ENCODE data around the gene TENM4. TPM values are rescaled to one million over a fixed set of nuclear protein-coding genes. Genes with fewer than 3 reads are reported as not detected.

Gene TENM4
- total RNA-seq, 1 donor from 2014 or later: 117 TPM

DNA sequence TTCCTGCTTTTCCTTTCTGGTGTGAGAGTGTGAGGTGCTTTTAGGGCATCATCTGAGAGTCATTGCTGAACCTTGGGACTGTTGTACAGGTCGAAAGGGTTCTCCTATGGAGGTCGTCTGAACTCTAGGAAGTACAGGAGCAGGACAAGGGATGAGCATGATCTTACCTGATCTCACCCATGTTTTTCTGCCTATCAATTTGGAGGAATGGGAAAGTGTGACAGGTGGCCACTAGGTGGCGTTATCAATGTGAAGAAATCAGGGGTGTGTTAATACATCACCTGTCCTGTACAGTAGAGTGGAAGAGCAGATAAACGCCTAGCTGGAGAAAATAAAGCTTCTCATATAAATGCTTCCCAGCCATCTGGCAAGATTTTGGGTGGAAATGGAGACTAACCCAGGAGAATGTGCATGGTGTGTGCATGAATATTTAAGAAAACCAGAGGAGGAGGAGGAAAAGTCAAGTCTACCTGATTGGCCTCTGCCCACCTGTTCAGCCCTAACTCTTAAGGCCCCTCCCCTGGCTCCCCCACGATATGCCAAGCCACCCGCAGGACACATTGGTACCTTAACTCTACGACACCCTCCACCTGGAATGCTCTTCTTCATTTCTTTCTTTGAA lies 794.2 kb downstream of the TENM4 start:
- Mint-ChIP-seq H3K4me1 (ENCODE audit: low read depth) (peaks cover 3% of the 10 kb centered on the region), H3K9me3 (ENCODE audit: low read depth) (no peaks in the 10 kb centered on the region), H3K27ac (no peak overlapping the region), H3K4me3 (ENCODE audit: low read depth) (no peak overlapping the region), H3K27me3 (peaks cover 4% of the 10 kb centered on the region), H3K36me3 (ENCODE audit: insufficient read depth) (no peaks in the 10 kb centered on the region)
- DNase-seq (ENCODE audit: low spot score, unreplicated experiment): peak; percentile 38
- TF ChIP-seq, protein P1, sequence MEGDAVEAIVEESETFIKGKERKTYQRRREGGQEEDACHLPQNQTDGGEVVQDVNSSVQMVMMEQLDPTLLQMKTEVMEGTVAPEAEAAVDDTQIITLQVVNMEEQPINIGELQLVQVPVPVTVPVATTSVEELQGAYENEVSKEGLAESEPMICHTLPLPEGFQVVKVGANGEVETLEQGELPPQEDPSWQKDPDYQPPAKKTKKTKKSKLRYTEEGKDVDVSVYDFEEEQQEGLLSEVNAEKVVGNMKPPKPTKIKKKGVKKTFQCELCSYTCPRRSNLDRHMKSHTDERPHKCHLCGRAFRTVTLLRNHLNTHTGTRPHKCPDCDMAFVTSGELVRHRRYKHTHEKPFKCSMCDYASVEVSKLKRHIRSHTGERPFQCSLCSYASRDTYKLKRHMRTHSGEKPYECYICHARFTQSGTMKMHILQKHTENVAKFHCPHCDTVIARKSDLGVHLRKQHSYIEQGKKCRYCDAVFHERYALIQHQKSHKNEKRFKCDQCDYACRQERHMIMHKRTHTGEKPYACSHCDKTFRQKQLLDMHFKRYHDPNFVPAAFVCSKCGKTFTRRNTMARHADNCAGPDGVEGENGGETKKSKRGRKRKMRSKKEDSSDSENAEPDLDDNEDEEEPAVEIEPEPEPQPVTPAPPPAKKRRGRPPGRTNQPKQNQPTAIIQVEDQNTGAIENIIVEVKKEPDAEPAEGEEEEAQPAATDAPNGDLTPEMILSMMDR (IDR thresholded peaks at IDR 0.05; ENCODE audit: unreplicated experiment): peak; percentile 90

DNA sequence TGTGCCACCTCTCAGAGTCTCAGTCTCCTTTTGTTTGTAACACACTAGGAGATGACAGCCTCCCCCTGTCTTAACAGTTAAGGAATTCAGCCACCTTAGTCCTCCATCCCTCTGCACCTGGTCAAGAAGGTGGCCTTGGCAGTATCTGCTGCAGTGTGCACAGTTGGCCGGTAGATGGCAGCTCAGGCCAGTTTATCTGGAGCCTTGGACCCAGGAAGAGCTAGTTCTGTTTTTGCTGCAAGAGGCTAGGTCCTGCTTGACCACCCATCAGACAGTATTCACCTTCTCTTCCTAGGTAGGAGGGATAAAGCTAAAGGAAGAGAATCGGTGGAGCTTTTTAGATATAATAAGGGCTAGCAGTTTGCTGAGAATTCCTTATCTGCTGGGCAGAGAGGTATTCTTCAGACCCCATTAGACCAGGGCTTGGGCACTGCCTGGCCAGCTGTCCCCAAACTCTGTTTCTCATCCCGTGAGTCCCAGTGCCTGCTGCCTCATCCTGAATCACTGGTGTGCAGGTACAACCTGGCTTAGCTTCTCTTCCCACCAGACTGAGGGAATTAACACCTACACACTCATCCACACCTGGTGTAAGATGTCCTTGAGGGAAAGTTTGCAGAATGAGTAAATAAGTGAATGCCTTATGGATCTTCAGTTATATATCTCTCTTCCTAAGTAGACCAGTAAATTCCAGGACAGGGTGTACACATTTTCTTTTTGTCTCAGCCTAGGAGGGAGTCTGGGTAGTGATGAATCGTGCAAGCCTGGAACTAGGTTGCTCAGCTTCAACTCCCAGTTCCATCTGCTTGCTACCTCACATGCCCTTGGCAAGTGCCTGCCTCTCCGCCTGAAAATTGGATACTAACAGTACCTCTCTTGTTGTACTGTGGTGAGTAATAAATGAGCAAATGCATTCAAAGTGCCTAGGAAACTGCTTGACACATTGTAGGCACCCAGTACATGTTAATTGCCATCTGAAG lies 795.3 kb downstream of the TENM4 start:
- Mint-ChIP-seq H3K9me3 (ENCODE audit: low read depth) (no peaks in the 10 kb centered on the region), H3K27ac (no peak overlapping the region), H3K36me3 (ENCODE audit: insufficient read depth) (no peaks in the 10 kb centered on the region), H3K4me3 (ENCODE audit: low read depth) (no peak overlapping the region), H3K27me3 (peaks cover 4% of the 10 kb centered on the region), H3K4me1 (ENCODE audit: low read depth) (no peaks in the 10 kb centered on the region)
- TF ChIP-seq, protein P1 (IDR thresholded peaks at IDR 0.05; ENCODE audit: unreplicated experiment): peak; percentile 97
- DNase-seq (ENCODE audit: low spot score, unreplicated experiment): peak; percentile 78

DNA sequence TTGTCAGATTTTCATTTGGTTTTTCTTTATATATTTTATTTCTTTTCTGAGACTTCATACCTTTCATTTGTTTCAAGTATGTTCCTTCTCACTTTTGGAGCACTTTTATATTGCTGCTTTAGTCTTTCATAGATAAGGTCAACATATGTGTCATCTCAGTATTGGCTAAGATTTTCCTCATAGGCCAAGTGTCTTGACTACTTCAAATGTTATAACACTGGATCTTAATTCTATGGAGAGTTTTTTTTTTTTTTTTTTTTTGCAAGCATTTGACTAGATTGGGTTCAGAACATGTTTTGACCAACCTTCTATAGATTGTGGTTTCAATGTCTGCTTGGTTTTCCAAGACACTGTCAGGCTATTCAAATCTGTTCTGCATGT lies 797.2 kb downstream of the TENM4 start:
- DNase-seq (ENCODE audit: low spot score, unreplicated experiment): no peak
- H3K4me3 Mint-ChIP-seq (ENCODE audit: low read depth): no peak overlapping the region
- no peaks in the 10 kb centered on the region for H3K36me3 Mint-ChIP-seq (ENCODE audit: insufficient read depth)
- TF ChIP-seq, protein P1 (IDR thresholded peaks at IDR 0.05; ENCODE audit: unreplicated experiment): no peak
- H3K9me3 Mint-ChIP-seq (ENCODE audit: low read depth): no peaks in the 10 kb centered on the region
- peaks cover 4% of the 10 kb centered on the region for H3K27me3 Mint-ChIP-seq
- H3K27ac Mint-ChIP-seq: no peak overlapping the region
- H3K4me1 Mint-ChIP-seq (ENCODE audit: low read depth): no peaks in the 10 kb centered on the region

DNA sequence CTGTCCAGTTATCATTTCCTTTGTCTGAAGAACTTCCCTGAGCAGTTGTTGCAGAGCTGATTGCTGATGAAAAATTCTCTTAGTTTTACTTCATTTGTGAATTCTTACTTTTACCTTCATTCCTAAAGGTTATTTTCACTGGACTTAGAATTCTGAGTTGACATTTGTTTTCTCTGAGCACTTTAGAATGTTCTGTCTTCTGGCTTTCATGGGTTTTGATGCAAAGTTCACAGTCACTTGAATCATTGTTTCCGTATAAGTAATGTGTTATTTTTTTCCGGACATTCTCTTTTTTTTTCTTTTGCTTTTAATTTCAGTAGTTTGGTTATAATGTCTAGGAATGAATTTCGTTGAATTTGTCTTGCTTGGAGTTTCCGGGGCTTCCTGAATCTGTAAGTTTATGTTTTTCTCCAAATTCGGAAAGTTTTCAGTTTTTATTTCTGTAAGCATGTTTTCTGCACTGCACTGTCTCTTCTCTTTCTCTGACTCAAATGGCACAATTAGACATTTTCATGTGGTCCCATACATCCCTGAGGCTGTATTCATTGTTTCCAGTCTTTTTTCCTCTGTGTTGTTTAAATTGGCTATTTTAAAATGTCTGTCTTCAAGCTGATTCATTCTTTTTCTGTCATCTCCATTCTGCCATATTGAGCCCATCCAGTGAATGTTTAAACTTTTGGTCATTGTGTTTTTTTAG lies 797.7 kb downstream of the TENM4 start:
- Mint-ChIP-seq H3K4me1 (ENCODE audit: low read depth) (no peaks in the 10 kb centered on the region), H3K27ac (no peak overlapping the region), H3K27me3 (peaks cover 4% of the 10 kb centered on the region), H3K4me3 (ENCODE audit: low read depth) (no peak overlapping the region), H3K9me3 (ENCODE audit: low read depth) (peaks cover 3% of the 10 kb centered on the region), H3K36me3 (ENCODE audit: insufficient read depth) (peaks cover 1% of the 10 kb centered on the region)
- DNase-seq (ENCODE audit: low spot score, unreplicated experiment): no peak
- TF ChIP-seq, protein P1 (IDR thresholded peaks at IDR 0.05; ENCODE audit: unreplicated experiment): no peak

DNA sequence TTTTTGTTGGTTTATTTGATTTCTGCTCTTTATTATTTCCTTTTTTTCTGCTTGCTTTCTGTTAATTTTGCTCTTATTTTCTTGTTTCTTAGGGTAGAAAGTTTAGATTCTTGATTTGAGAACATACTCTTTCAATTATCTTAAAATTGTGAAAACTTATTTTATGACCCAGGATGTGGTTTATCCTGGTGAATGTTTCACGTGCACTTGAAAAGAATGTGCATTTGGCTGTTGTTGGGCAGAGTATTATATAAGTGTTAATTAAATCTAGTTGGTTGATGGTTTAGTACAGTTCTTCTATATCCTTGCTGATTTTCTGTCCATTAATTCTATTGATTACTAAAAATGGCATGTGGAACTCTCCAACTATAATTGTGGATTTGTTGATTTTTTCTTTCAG lies 799.3 kb downstream of the TENM4 start:
- peaks cover 1% of the 10 kb centered on the region for H3K36me3 Mint-ChIP-seq (ENCODE audit: insufficient read depth)
- peaks cover 5% of the 10 kb centered on the region for H3K4me1 Mint-ChIP-seq (ENCODE audit: low read depth)
- H3K4me3 Mint-ChIP-seq (ENCODE audit: low read depth): no peak overlapping the region
- no peak overlapping the region for H3K27ac Mint-ChIP-seq
- H3K9me3 Mint-ChIP-seq (ENCODE audit: low read depth): peaks cover 11% of the 10 kb centered on the region
- H3K27me3 Mint-ChIP-seq: peaks cover 4% of the 10 kb centered on the region
- TF ChIP-seq, protein P1 (IDR thresholded peaks at IDR 0.05; ENCODE audit: unreplicated experiment): no peak
- no peak for DNase-seq (ENCODE audit: low spot score, unreplicated experiment)

Data from progenitor cell of endocrine pancreas (in vitro differentiated cells).